GM12878 (cell line): ENCODE data around the gene TAMALIN.

Experiments used
- POLR2A ChIP-seq: IDR thresholded peaks from 2 replicates; pipeline ENCODE4 v1.6.1; 2011; ENCODE audit warnings: low read depth, mild to moderate bottlenecking, low read length
- SMC3 ChIP-seq: IDR thresholded peaks from 2 replicates; pipeline ENCODE4 v1.6.1; 2011; ENCODE audit warnings: low read length, improper control_type of control experiment, borderline replicate concordance

DNA sequence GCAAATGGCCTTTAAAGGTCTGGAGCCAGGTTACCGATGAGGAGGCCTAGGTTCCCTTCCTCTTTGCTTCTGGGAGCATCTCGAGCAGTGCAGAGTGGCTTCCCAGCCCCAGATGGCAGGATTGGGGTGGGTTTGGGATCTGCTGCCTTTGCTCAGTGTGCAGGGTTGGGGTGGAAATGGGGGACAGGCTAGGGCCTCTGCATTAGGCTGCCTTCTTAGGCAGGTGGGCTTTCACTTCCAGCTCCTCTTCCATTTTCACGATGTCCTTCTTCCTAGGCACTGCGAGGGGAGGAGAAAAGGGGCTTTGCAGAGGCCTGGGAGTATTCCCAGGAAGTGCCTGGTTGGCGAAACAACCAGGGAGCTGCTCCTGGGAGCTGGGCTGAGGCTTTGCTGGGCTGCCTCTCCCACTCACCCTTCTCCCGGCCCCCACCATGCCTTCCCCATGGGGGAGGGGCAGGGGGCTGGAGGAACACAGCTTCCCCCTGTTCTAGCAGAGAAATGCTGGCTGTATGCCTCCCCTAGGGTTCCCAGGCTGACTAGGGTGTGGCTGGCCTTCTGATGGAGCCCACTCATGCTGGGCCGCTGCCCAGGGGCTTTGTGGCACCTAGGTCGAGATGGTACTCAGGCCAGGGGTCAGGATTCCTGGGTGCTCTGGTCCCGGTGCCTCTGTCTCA is 46.9 kb downstream of the TAMALIN start:
- TF ChIP-seq SMC3, result no peak
- no peak for TF ChIP-seq POLR2A
